Left lung (tissue), 10 donors: ENCODE data around the gene PPP1R37. TPM values are rescaled to one million over a fixed set of nuclear protein-coding genes. Genes with fewer than 3 reads are reported as not detected.

Experiments used
- ATAC-seq: fragments of 200-7000 bp; cut with Tn5 transposase; one replicate; pipeline ENCODE4 v1.9.1; 2020; ENCODE audit warnings: moderate library complexity
- DNase-seq, 4 donors: peaks; one replicate each; pipeline ENCODE4 v3.0.0-alpha.2; 2013 to 2020
- H3K27ac ChIP-seq, 2 donors: fragments of 200-600 bp; sonication (generic) in 1 of 2; one replicate each; pipeline versions ENCODE4 v1.5.0 to v1.8.0; 2020 to 2021
- H3K27me3 ChIP-seq, 2 donors: fragments of 200-600 bp; sonication (generic) in 1 of 2; one replicate each; pipeline versions ENCODE4 v1.5.0 to v1.8.0; 2020 to 2021
- H3K36me3 ChIP-seq, 2 donors: fragments of 200-600 bp; sonication (generic) in 1 of 2; one replicate each; pipeline versions ENCODE4 v1.5.0 to v1.8.0; 2020 to 2021
- H3K4me1 ChIP-seq, 2 donors: fragments of 200-600 bp; one replicate each; pipeline ENCODE4 v1.8.0; 2021
- H3K4me3 ChIP-seq, 2 donors: fragments of 200-600 bp; sonication (generic) in 1 of 2; one replicate each; pipeline versions ENCODE4 v1.5.0 to v1.8.0; 2020 to 2021; ENCODE audit warnings: mild to moderate bottlenecking in 1 of 2
- H3K9me3 ChIP-seq, 2 donors: fragments of 200-600 bp; sonication (generic) in 1 of 2; one replicate each; pipeline versions ENCODE4 v1.5.0 to v1.8.0; 2020 to 2021
- intact Hi-C, 2 donors: fragments of 100-400 bp; cut with DNase I; formaldehyde crosslinking; loops; one replicate each; pipeline versions ENCODE4 v1.11.2 to v1.14.2; 2022
- polyA plus RNA-seq, 6 donors: library from polyadenylated mRNA; unstranded; fragments of 120-200 nt; gene quantifications; one replicate each; pipeline ENCODE4 v1.2.1, GENCODE V29; 2013; ENCODE audit not compliant: insufficient read length in 6 of 6
- total RNA-seq, 2 donors: library from RNA; stranded (reverse); fragmentation: NEBNext Ultra II Directional; extraction: Animal tissue kit (Norgen Biotek cat#: 25700); gene quantifications; one replicate each; pipeline ENCODE4 v1.2.1, GENCODE V29; 2021
- TF ChIP-seq, protein P1 (sequence below), 2 donors: fragments of 200-600 bp; sonication (generic) in 1 of 2; IDR thresholded peaks; one replicate each; pipeline versions ENCODE4 v1.5.0 to v1.8.0; 2021; ENCODE audit warnings: antibody characterized with exemption in 2 of 2
- donor health status: DM: no; HTN: yes; CAD: no.
- donor health status: DM: no; HTN: no; CAD: no.

The PPP1R37 gene
- total and polyA plus RNA-seq, 8 donors: 17.3 to 29.8 (median 26.0) TPM

DNA sequence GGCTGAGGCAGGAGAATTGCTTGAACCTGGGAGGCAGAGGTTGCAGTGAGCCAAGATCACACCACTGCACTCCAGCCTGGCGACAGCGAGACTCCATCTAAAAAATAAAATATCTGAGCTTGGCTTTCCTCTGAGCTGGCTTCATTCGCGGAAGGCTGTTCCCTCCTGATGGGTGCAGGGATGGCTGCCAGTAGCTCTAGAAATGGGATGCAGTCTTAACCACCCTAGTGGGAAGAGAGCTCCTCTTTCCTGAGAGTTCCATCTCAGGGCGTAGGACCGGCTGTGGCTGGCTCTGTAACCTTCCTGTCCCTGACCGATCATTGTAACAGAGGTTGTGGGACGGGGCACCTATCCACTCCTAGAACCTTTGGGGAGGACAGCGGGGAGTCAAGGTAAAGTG, 32.4 kb downstream of the PPP1R37 start:
- H3K27me3 ChIP-seq: no peaks in the 10 kb centered on the region
- H3K4me1 ChIP-seq: peaks cover 0 to 6% of the 10 kb centered on the region in 2 donors
- intact Hi-C loops: no loop called here
- DNase-seq (no peak), ATAC-seq (no peak)
- TF ChIP-seq, protein P1, sequence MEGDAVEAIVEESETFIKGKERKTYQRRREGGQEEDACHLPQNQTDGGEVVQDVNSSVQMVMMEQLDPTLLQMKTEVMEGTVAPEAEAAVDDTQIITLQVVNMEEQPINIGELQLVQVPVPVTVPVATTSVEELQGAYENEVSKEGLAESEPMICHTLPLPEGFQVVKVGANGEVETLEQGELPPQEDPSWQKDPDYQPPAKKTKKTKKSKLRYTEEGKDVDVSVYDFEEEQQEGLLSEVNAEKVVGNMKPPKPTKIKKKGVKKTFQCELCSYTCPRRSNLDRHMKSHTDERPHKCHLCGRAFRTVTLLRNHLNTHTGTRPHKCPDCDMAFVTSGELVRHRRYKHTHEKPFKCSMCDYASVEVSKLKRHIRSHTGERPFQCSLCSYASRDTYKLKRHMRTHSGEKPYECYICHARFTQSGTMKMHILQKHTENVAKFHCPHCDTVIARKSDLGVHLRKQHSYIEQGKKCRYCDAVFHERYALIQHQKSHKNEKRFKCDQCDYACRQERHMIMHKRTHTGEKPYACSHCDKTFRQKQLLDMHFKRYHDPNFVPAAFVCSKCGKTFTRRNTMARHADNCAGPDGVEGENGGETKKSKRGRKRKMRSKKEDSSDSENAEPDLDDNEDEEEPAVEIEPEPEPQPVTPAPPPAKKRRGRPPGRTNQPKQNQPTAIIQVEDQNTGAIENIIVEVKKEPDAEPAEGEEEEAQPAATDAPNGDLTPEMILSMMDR (IDR thresholded peaks at IDR 0.05): no peak
- no peak overlapping the region for H3K4me3 ChIP-seq
- no peak overlapping the region for H3K27ac ChIP-seq
- H3K36me3 ChIP-seq: peaks cover 0 to 5% of the 10 kb centered on the region in 2 donors
- H3K9me3 ChIP-seq: no peaks in the 10 kb centered on the region

DNA sequence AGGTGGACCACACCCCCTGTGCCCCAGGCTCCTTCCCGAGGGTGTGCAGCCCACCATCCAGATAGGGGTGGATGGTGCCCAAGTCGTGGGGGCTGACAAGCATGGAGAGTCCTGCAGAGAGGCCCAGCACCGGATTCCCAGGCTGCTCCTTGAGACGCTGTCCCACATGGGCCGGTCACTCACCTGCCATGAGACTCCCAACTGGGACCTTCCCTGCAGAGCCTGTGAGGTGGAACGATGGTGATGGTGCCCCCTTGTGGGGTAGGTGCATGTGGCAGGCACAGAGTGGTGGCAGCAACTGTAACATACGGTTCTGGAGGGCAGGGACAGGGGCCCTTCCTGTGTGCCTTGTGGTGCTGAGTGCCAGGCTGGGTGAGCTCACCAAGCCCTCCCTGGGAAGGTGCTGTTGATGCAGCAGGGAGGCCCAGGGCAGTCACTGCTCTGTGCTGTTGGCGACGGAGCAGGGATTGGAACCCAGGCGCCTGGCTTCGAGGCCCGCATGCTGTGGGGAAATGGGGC, 33.1 kb downstream of the PPP1R37 start:
- Histone ChIP-seq H3K27me3 (no peaks in the 10 kb centered on the region), H3K4me1 (peaks cover 0 to 6% of the 10 kb centered on the region in 2 donors), H3K27ac (no peak overlapping the region), H3K4me3 (no peak overlapping the region), H3K9me3 (no peaks in the 10 kb centered on the region), H3K36me3 (peaks cover 0 to 5% of the 10 kb centered on the region in 2 donors)
- ATAC-seq (peak; percentile 95), DNase-seq (peak in 2 of 4 donors; percentile 42 to 60)
- intact Hi-C loops: no loop called here
- TF ChIP-seq, protein P1 (IDR thresholded peaks at IDR 0.05): peak; percentile 56 to 84

DNA sequence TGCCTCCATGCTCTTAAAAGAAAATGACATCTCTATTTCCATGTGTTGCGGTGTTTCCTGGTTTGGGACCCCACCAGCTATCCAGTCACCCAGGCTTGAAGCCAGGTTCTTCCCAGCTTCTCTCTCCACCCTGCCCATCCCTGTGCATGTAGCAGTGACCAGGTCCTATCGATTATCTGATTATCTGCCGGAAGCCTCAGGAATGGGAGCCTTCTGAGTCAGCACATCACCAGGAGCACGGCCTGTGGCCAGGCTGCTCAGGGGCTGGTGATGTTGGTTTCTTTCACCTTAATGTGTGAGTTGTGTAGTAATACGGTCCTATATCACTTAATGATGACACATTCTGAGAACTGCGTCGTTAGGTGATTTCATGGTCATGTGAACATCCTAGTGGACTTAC, 33.7 kb downstream of the PPP1R37 start:
- Histone ChIP-seq H3K4me3 (no peak overlapping the region), H3K27me3 (no peaks in the 10 kb centered on the region), H3K9me3 (no peaks in the 10 kb centered on the region), H3K27ac (no peak overlapping the region), H3K4me1 (peaks cover 0 to 6% of the 10 kb centered on the region in 2 donors), H3K36me3 (peaks cover 0 to 5% of the 10 kb centered on the region in 2 donors)
- ATAC-seq: no peak
- TF ChIP-seq, protein P1 (IDR thresholded peaks at IDR 0.05): no peak
- DNase-seq: no peak
- intact Hi-C loops: no loop called here

DNA sequence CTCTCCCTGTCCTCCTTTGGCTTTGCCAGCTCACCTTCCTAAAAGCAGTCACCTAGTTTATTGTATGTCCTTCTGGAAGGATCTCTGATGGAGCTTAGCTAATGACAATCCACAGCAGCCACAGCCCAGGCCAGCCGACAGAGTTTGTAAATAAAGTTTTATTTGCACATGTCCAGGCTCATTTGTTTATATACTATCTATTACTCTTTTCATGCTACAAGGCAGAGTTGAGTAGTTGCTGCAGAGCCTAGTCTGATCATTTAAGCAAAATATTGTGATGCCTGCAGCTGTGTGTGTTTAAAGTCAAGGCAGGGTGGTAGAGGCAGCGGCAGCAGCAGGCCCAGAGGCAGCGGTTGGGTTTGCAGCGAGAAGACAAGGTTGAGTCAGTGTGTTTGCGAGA, 35.2 kb downstream of the PPP1R37 start:
- H3K27me3 ChIP-seq: no peaks in the 10 kb centered on the region
- H3K36me3 ChIP-seq: peaks cover 0 to 5% of the 10 kb centered on the region in 2 donors

DNA sequence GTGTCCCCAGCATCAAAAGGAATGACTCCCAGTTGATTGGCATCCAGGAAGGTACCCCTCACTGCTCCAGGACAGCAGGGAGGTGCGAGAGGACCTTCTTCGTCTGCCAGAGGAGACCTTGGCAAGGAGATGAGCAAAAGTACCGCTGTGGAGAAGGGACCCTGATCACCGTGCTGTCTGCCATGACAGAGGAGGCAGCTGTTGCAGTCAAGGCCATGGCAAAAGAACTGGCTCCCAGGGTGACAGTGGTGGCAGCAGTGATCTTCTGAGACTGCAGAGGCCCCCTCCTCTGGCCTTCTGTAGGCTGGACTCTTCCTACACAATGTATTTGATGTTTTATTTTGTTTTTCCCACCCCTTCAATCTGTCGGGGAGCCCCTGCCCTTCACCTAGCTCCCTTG, 35.8 kb downstream of the PPP1R37 start:
- no peaks in the 10 kb centered on the region for H3K27me3 ChIP-seq
- peaks cover 0 to 5% of the 10 kb centered on the region in 2 donors for H3K36me3 ChIP-seq
- TF ChIP-seq, protein P1 (IDR thresholded peaks at IDR 0.05): no peak
- DNase-seq (no peak), ATAC-seq (no peak)
- intact Hi-C loops: no loop called here
- H3K9me3 ChIP-seq: no peaks in the 10 kb centered on the region
- H3K27ac ChIP-seq: no peak overlapping the region
- no peak overlapping the region for H3K4me3 ChIP-seq
- peaks cover 0 to 4% of the 10 kb centered on the region in 2 donors for H3K4me1 ChIP-seq

More for the DNA sequence above, 35.2 kb downstream of the PPP1R37 start:
- H3K27ac ChIP-seq: no peak overlapping the region
- peaks cover 0 to 4% of the 10 kb centered on the region in 2 donors for H3K4me1 ChIP-seq
- H3K9me3 ChIP-seq: no peaks in the 10 kb centered on the region
- DNase-seq: no peak
- no peak for ATAC-seq
- TF ChIP-seq, protein P1 (IDR thresholded peaks at IDR 0.05): no peak
- no peak overlapping the region for H3K4me3 ChIP-seq
- intact Hi-C loops: no loop called here
